Amniotic stem cell (primary cell): Measurements from ENCODE around the gene ZNF831.

Source experiments
- DNase-seq: peaks from one replicate; lab custom pipeline; 2025; lab: John Stamatoyannopoulos, UW

Gene ZNF831

DNA sequence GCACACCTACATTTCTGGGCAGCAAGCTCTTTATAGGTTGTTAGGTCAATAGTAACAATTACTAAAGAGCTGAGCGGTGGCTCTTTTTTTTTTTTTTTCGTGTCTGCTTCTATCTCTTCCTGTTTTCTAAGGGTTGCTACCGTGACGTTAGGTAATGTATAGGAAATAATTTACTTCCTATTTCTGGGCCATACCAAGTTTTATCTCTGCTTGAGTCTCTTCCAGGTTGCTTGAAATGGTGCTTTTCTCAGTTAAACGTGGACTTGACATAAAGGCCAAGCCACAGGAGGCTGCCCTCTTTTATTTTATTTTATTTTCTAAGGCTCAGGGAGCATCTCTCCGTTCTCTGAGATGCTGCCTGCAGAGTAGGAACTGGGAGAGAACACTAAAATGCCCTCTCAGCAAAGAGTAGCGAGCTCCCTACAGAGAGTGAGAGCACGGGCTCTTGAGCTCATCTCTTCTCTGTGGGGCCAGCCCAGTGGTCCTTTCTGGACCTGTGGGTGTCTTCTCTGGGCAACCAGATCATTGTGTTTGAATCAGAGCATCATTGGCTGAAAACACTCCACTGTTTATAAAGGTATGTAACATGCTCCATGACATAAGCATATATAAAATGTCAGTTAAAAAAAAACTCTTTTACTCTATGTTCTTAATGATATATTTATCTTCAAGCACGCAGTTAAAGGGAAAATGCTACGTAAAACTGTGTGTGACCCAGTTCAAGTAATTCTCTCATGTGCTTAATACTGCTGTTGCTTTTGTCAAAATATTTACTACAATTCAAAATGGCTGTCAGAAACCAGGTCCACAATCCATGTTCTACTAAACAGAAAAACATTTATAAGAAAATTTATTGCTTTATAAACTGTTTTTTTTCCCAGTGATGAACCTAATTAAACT is at the start of gene ZNF831:
Gene ZNF831, plus strand, starts transcription at position 191 of the 900 bp plus-strand sequence. CDS start 27,199 bp downstream, outside the sequence.
- no peak for DNase-seq

DNA sequence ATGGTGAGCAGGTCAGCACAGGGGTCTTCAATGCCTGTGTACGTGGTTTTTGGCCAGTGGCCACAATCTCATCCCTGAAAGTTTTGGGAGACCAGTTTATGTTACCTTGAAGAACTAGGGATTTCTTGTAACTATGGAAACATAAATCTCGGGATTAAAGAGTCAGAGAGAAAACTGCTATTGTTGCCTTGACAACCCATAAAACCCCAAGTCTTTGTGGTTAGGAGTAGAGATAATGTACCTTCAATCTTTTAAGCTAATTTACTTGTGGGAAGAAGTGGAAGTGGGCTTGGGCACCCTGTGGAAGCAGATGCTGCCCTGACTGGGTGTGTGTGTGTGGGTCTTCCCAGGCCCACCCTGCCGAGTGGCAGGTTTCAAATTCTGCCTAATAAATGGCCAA is 46.1 kb upstream of the ZNF831 start:
- DNase-seq: no peak

DNA sequence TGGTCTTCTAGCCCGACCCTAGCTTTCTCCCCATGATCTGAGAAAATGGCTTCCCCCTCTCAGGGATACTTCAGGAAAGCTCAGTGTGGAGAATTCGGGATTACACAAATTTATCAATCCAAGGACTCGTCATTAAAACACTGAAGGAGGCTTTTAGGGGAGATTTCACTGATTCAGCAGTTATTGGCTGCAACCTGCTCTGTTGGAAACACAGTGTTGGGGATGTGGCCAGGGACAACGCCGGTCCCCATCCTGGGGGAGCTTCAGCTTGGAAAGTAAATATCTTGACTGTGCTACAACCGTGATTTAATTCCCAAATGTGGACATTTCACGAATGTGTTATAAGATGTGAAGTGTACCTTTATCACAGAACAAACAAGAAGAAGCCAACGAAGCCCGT is 44.8 kb upstream of the ZNF831 start:
- DNase-seq: no peak

DNA sequence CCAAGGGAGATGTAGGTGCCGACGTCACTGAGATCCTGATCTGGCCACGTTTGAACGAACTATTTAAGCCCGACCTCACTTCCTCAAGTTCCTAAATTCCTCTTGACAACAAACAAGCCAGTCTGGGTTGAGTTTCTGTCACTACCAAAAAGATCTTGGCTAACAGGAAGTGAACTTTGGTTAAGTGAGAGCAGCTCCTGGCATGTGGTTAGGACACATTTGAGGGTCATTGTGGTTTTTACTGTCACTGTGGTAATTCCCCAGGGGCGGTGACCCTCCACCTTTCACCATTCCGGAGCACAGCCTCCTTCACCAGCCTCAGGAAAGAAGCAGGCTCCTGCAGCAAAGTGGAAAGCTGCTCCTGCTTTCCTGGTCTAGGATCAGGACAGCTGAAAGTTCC is 43.1 kb upstream of the ZNF831 start:
- no peak for DNase-seq

DNA sequence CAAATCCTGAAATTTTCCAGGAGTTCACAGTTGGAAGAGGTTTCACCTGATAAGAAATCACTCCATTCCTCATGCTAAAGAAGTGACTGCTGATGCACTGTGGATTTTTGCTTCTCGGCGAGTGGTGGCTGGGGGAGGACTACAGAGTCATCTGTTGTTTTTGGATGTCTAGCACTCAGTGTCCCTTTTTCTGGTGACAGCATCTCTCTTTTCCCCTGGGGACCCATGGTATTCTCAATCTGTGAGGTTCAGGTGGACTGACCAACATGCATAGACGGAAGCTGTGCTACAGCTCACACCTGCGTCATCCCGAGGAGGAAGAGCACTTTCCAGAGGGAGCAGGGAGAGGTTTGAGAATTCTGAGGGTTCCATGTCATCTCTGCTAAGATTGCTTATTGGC is 42.7 kb upstream of the ZNF831 start:
- DNase-seq: no peak

DNA sequence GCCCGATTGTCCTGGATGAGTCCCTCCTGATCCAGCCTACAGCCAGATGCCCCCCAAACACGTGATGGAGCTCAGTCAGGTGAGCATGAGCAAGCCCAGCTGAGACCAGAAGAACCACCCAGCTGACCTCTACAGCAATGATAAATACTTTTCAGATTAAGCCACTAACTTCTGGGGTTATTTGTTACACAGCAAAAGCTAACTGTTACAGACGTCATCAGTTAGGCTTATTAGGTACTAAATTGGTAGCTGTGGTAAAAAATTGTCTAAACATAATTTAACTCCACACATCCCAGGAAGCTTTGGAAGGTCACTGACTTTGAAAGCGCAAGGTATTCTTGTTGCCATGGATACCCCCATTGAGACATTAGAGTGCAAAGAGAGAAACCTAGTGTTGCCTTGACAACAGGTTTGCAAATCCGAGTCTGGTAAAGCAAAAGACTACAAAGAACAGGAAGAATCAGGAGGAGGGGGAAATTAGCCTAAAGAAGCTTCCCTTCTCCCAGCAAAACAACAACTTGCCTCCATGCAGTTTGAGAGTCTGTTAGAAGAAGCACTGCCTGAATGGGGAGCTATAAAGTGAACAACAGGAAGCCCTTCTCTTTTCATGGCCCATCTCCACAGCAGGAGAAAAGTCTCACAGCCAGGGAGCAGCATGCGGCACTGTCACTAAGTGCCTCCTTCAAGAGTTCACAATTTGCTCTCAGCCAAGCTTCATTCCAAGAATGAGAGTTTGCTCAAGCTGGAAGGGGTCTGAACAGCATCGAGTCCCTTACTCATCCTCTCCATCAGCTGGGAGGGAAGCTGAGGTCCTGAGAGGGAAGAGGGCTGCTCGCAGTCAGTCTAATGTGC is 41.7 kb upstream of the ZNF831 start:
- DNase-seq: no peak

DNA sequence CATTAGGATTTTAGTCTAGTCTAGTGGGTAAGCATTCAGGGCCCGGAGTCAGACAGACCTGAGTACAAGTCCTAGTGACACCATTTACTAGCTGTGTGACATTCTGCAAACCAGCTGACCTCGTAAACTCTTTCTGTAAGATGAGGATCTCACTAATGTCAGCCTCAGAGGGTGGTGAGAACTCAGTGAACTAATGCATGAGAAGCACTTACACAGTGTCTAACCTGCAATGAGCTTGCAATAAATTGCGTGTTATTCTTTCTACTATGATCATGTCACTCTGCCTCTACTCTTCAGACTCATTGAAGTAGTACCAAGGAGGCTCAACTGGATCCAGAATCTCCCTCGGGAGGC is 41.1 kb upstream of the ZNF831 start:
- no peak for DNase-seq

DNA sequence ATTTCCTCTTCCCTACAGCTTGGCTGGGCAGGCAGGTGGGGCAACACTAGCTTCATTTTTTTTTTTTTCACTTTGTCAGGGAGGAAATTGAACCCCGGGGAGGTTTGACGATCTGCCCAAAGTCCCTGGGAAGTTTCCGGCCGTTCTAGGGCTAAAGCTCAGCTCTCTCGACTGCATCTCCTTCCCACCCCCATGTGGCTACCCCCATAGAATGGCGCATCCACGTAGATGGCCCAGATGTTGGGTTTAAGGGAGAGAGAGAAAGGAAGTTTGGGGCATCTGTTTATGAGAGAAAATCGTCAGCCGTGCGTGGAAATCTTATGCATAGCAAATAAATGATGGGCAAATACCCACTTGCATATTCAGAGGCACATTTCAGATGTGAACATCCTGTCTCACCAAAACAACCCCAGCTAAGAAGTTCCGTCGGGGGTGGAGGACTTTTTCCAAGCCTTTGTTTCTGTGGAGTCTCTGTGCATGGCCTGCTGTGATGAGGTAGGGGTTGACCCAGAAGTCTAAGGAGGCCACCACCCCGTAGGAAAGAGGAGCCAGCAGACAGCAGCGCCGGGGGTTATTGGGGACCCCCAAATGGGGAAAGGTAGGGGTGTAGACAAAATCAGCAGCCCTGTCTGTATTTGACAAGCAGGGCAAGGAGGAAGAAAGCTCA is 40.5 kb upstream of the ZNF831 start:
- no peak for DNase-seq

DNA sequence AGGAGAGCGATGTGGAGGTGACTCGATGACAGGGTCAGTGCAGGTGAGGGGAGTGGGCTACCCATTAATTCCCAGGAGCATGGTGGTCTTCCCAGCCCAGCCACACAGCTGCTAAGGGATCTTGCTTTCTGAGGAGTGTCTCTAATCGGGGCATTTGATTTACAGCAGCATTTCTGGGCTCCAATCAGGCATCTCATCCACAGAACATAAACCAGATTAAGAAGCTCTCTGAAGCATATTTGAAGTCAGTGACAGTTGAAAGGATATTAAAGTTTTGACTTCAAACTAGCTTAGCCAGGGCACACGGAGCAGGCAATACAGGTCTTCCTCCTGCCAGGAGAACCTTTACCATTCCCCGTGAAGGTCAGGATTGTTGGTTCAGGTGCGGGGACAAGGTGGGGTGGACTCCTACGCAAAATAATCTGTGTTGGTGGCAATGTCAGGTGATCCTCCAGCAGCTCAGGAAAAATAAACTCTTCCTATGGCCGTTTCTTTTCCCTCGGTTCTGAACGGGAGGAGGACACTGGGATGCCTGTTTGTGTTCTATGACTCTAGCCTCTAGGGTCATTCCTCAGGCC is 39.9 kb upstream of the ZNF831 start:
- no peak for DNase-seq

DNA sequence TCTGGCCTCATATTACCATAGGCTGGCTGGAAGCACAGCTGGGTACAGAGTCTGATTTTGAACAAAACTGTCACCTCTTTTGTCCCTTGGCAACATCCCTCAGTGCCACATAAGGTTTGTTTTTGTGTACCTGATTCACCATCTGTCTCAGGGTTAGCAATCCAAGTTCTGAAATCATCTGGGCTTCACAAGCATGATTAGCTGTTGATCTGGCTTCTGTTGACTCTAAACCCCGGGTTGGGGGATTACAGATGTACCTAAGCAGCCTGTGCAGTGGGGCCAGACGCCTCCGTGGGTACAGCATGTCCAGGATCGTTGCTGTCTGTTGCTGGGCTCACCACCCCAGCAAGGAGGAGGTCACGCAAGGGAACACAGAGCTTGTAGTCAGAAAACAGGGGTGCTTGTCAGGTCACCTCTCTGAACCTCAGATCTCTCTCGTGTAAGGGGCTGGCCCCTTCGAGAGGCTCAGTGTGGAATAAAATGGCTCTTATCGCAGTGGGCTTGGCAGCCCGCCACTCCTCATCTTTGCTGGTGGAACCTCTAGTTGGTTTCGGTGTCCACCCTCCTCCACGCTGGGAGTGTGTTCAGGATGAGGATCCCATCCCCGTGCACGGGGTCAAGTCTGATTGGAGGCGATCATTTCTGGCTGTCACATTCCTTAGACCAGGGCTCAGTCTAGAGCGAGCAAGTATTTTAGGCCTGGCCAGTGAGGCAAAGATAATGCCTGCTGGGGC is 39.2 kb upstream of the ZNF831 start:
- DNase-seq: no peak

DNA sequence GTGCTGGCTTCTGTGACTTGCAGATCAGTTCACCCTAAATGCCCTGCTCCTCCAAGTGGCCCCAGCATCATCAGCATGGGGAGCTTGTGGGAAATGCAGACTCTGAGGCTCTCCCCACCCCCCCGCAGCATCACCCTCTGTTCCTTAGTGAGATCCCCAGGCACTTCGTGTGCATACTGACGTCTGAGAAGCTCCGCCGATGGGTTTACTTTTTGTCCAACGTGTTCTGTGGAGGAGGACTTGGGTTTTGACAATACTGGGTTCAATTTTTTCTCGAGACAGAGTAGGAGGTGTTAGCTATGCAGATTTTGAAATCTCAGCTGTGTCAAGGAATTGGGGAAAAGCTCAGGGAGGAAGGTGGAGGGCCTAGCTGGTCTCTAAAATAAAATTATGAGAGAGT is 38.3 kb upstream of the ZNF831 start:
- DNase-seq: no peak

DNA sequence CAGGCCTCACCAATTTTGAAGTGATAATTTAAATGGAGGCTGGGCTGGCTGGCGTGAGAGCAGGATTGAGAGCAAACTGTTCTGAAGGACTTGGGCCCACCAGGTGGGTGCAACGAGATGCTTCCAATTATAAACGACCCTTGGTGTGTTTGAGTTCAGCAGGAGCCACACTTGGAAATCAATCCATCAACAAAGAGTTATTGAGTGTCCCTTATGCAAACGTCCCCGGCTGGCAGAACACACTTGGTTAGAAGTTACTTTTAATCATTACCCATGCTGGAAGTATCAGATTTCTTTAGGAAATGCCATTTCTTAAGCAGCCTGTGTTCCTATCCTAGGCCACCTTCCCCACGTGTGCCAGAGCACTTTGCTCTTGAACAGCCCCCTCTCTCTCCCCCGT is 37.8 kb upstream of the ZNF831 start:
- DNase-seq: no peak

DNA sequence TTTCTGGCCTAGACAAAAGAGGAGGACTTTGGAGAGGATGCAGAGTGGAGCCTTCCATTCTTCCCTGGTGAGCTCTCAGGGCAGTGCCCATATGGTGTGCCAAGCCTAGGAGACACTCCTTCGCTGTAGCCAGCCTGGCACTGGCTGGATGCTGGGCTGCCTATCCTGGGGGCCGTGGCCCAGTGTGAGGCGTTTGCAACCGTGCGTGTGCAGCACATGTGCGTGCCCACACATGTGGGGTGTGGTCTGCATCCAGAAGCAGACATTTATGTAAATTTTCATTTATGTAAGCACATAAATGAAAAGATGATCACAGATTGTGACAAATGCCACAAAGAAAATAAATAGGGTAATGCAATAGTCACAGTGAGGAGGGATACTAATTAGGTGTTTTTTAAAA is 35.8 kb upstream of the ZNF831 start:
- DNase-seq: no peak

DNA sequence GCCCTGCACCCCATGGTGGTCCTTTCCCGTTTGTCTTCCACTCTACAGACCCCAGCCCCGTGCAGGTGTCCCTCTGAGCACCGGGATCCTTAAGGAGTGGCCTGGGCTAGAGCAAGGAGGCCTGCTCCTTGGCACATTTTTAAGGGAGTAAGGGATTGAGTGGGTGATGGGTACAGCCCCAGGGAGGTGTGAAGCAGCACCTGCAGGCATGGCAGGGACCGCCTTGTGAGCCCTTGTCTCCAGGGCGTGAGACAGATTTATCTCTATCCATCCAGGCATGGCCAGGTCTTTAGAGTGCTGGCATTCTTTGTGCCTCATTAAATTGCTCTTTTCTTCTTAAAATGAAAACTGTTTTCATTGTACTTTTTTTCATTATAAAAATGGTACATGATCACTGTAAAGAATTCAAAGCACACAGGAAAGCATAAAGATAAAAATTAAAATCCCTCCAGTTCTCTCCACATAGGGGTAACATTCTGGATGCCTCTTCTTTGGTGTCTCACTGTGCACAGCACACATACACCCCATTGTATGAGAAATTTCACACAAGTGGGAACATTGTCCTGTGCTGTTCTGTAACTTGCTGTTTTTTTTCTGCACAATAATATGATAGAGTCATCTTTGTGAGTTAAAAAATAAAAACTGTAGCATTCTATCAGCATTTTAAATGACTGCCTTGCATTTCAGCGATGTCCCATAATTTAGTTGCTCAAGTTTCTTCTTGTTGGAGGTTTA is 31.9 kb upstream of the ZNF831 start:
- no peak for DNase-seq

DNA sequence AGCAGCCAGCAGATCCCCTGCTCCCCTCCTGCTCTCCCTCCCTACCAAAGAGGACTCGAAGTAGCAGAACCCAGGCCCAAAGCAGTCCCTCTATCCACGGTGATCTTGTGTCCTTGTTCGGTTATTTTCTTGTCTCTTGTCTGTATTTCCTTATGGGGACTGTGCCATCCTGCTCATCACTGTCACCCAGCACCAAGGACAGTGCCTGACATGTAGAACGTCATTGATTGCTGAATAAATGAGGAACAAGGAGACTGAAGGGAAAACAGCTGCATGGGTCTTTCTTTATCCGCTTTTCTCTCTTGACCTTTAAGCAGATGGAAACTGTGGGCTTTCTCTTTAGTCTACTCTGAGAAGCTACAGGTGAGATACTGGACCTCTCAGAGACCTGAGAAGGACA is 29.4 kb upstream of the ZNF831 start:
- no peak for DNase-seq

DNA sequence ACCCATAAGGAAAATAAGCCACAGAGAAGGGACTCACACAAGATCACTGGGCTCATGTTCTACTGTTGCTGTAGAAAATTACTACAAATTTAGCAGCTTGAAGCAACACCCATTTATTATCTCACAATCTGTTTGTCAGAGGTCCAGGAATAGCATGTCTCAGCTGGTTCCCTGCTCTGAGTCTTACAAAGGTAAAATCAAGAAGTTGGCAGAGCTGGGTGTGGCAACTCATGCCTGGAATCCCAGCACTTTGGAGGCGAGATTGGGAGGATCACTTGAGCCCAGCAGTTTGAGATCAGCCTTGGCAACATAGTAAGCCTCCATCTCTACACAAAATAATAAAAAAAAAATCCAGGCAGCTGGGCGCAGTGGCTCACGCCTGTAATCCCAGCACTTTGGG is 28.5 kb upstream of the ZNF831 start:
- no peak for DNase-seq

DNA sequence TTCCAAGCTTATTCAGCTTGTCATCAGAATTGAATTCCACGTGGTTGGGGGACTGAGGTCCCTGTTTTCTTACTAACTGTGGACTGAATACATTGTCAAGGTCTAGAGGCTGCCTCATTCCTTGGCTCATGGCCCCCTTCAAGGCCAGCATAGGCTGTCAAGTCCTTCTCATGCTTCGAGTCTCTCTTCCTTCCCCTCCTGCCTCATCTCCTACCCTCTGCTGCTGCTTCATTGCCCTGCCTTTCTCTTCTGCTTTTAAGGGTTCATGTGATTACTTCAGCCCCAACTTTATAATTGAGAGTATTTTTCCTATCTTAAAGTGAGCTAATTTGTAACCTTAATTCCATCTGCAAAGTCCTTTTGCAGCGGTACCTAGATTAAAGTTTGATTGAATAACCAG is 27.6 kb upstream of the ZNF831 start:
- no peak for DNase-seq

DNA sequence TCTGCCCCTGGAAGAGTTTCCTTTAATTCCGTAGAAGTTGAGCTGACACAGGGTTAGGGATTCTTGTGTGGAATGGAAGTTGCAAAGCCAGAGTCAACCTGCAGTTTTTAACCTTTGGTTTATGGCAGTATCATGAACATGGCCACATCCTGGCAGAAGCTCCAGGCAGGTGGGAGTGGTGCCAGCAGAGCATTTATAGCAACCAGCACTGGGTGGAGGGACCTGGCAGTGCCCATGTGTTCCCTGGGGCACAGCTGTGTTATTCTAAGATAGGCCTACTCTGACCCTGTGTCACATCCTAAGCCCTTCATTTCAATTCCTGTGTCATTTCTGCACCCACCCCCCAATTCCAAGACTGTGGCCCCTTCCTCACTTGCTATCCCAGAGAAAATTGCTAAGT is 26.1 kb upstream of the ZNF831 start:
- DNase-seq: no peak

DNA sequence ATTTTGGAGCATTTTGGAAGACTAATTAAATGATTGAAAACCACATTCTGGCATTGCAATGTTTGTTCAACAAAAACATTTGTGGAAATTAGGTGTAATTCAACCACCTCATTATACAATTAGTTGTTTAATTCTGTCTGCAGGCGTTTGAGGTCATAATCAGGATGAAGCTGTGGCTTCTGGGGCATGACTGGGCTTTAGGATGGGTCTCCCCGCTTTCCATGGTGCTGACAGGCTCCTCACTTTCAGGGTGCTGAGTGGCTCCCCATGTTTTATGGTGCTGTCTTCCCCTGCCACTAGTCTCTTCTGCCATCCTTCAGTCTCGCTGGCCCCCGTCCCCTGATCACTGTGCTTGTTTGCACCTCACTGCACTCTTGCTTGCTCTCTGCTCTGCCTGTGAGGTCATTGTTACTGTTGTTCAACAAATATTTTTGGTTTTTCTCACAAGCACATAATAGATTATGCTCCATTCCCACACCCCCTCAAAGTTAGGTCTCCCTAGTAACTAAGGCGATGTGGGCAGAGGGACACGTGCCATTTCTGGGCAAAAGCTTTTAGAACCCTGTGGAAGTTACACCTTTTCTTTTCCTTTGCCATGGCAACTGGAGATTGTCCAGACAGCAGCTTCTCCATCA is 25.4 kb upstream of the ZNF831 start:
- DNase-seq: no peak

DNA sequence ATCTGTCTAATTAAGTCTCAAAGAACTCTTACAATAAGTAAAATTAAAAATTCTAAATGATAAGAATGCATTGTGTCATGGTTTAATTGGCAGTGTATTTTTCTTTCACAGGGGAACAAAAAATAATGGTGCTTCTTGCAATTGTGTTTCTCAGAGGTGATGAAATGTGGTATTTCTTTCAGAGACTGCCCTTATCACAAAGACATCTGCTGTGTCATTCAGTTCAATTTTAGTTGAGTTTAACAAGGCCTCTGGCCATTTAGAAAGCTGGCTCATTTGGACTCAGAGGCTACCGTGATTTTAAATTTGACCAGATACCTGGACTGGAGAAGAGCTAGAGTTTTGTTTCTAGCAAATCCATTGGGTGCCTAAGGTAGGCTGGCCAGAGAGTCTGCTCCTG is 23.6 kb upstream of the ZNF831 start:
- DNase-seq: no peak
